ENCODE results near the gene SIL1. TPM values are rescaled to one million over a fixed set of nuclear protein-coding genes. Genes with fewer than 3 reads are reported as not detected.
"Not testable (repeated sequence)": the region's sequence is repeated elsewhere in the genome, so short reads cannot be mapped to it uniquely, and the experiment has no call there.

Gene SIL1
- total and polyA plus RNA-seq, 9 of the 15 experiments (the other 6 are each of a cell fraction or from before 2014, with no cell fraction given) = 1.3 to 30.5 (median 18.1) TPM

- POLR2A ChIA-PET = interaction anchor here (0.6 to 1.7 kb wide), 3 partner anchors 9 to 511 kb away, joined by 3 to 4 read pairs (median 3); no protein-coding TSS in a partner anchor
Observed at GRCh38 chr5:139179778-139180513, 18.2 kb downstream of the SIL1 start.

GRCh38 chr5:139178935-139179334, 19.2 kb downstream of the SIL1 start:
- no peaks in the 10 kb centered on the region for H3K9me3 ChIP-seq (replicated peaks; ENCODE audit: control insufficient read depth, insufficient read depth, low read depth, low read length)
- no peaks in the 10 kb centered on the region for H3K9me1 ChIP-seq (ENCODE audit: control insufficient read depth, insufficient read depth, low read length)
- ChIA-PET CTCF (ENCODE audit: low intra/inter-chr PET ratio) (no interaction called here), POLR2A (interaction anchor here (1.1 to 1.7 kb wide), 2 partner anchors 9 to 10 kb away, joined by 4 read pairs; no protein-coding TSS in a partner anchor)
- H3K27me3 ChIP-seq (ENCODE audit: control insufficient read depth in 2 of 2, insufficient read depth in 2 of 2, low read length in 2 of 2) = no peaks in the 10 kb centered on the region
- in situ Hi-C loops (cut with MboI) (no loop called here), intact Hi-C loops (cut with micrococcal nuclease) (no loop called here)
- peaks cover 18% of the 10 kb centered on the region; the same call in 1 of the 2 replicates for H4K20me1 ChIP-seq (replicated peaks; ENCODE audit: control insufficient read depth, insufficient read depth, low read length)
- no peak overlapping the region for H3K27ac ChIP-seq (ENCODE audit: extremely low read depth, low read depth, low read length)
- WGBS (ENCODE audit: insufficient coverage, low coverage, missing lambda C conversion rate) = 10% methylated on average over 1 of the region's 1 CpG
- no peak overlapping the region for H3K4me2 ChIP-seq (ENCODE audit: insufficient read depth, low read length)
- ATAC-seq (peak; percentile 74), DNase-seq (ENCODE audit: extremely low read depth in 1 of 4, low spot score in 3 of 4) (peak; percentile 47 to 83 (median 63)), FAIRE-seq (peak; percentile 77)
- H3K4me3 ChIP-seq = no peak overlapping the region
- H3K79me2 ChIP-seq (ENCODE audit: control insufficient read depth, insufficient read depth, low read length) = peaks cover 16% of the 10 kb centered on the region; the same call in 2 of the 3 replicates
- peak overlapping the region in 1 of 2 experiments; percentile 38; a peak in 1 of 4 replicates for H3K9ac ChIP-seq (ENCODE audit: insufficient read depth in 1 of 2, low read depth in 2 of 2, low read length in 2 of 2)
- no peak overlapping the region for H2AFZ ChIP-seq (ENCODE audit: low read depth, low read length)
- no peaks in the 10 kb centered on the region for H3K36me3 ChIP-seq (ENCODE audit: control insufficient read depth, insufficient read depth, low read length)
- peaks cover 14 to 20% of the 10 kb centered on the region in 2 experiments for H3K4me1 ChIP-seq (replicated peaks in 1 of 2; ENCODE audit: control insufficient read depth in 2 of 2, insufficient read depth in 2 of 2, low read length in 2 of 2)
- no TSS peak for BruUV-seq (replicated peaks)
- no peak for TF ChIP-seq HEY1 (CRISPR knock-in tag; IDR thresholded peaks at IDR 0.05; ENCODE audit: borderline replicate concordance)
- no peak for TF ChIP-seq RAD21 (CRISPR knock-in tag; conservative IDR thresholded peaks at IDR 0.05 in 1 of 2, IDR thresholded peaks at IDR 0.05 in 1 of 2)
- no peak for TF ChIP-seq EHMT2 (IDR thresholded peaks at IDR 0.05)
- TF ChIP-seq NFIC (IDR thresholded peaks at IDR 0.05) = peak; percentile 99
- TF ChIP-seq TBL1XR1 (IDR thresholded peaks at IDR 0.05; ENCODE audit: low read length in 2 of 2) = 0 out of 4 replicates have a peak, but pooled peaks of 1 of the 2 experiments have one; percentile 18
- no peak for TF ChIP-seq ZNF431 (CRISPR knock-in tag; IDR thresholded peaks at IDR 0.05)
- no peak for TF ChIP-seq SRSF3 (IDR thresholded peaks at IDR 0.05; ENCODE audit: insufficient read depth, low read length)
- TF ChIP-seq ZNF764 (CRISPR knock-in tag; IDR thresholded peaks at IDR 0.05; ENCODE audit: low read depth) = no peak

More at GRCh38 chr5:139179778-139180513, 18.2 kb downstream of the SIL1 start:
- CTCF ChIA-PET (ENCODE audit: low intra/inter-chr PET ratio); H3K36me3 ChIP-seq (ENCODE audit: control insufficient read depth, insufficient read depth, low read length); H3K27ac ChIP-seq (ENCODE audit: extremely low read depth, low read depth, low read length); H3K4me3 ChIP-seq; ATAC-seq; BruUV-seq (replicated peaks); in situ Hi-C loops (cut with MboI); H3K9me3 ChIP-seq (replicated peaks; ENCODE audit: control insufficient read depth, insufficient read depth, low read depth, low read length); H2AFZ ChIP-seq (ENCODE audit: low read depth, low read length); FAIRE-seq; DNase-seq (ENCODE audit: extremely low read depth in 1 of 4, low spot score in 3 of 4); H3K4me2 ChIP-seq (ENCODE audit: insufficient read depth, low read length); intact Hi-C loops (cut with micrococcal nuclease); H3K9me1 ChIP-seq (ENCODE audit: control insufficient read depth, insufficient read depth, low read length); H3K9ac ChIP-seq (ENCODE audit: insufficient read depth in 1 of 2, low read depth in 2 of 2, low read length in 2 of 2); H3K27me3 ChIP-seq (ENCODE audit: control insufficient read depth in 2 of 2, insufficient read depth in 2 of 2, low read length in 2 of 2): not testable (repeated sequence)
- H4K20me1 ChIP-seq (replicated peaks; ENCODE audit: control insufficient read depth, insufficient read depth, low read length) = peaks cover 22% of the 10 kb centered on the region; the same call in 1 of the 2 replicates
- WGBS (ENCODE audit: insufficient coverage, low coverage, missing lambda C conversion rate) = 64% methylated on average over 7 of the region's 8 CpGs
- peak; percentile 32; the same call in 1 of the 2 replicates for TF ChIP-seq ZNF384 (IDR thresholded peaks at IDR 0.05; ENCODE audit: low read depth, low read length)
- peak; percentile 93 for TF ChIP-seq ZNF121 (CRISPR knock-in tag; conservative IDR thresholded peaks at IDR 0.05)
- peak; percentile 43; the same call in 1 of the 2 replicates for TF ChIP-seq NR2C1 (IDR thresholded peaks at IDR 0.05)
- TF ChIP-seq NR2C1 (tag; IDR thresholded peaks at IDR 0.05) = peak; percentile 49
- peaks cover 14 to 20% of the 10 kb centered on the region in 2 experiments for H3K4me1 ChIP-seq (replicated peaks in 1 of 2; ENCODE audit: control insufficient read depth in 2 of 2, insufficient read depth in 2 of 2, low read length in 2 of 2)
- peaks cover 16% of the 10 kb centered on the region; the same call in 1 of the 3 replicates for H3K79me2 ChIP-seq (ENCODE audit: control insufficient read depth, insufficient read depth, low read length)
